Fibroblast of pulmonary artery (primary cell): ENCODE measurements around the gene ARHGEF1.

ENCODE experiments used
- DNase-seq: peaks from one replicate; pipeline ENCODE4 v3.0.0-alpha.2; 2010; ENCODE audit warnings: low read depth
- H3K4me3 ChIP-seq: replicated peaks from 2 replicates; pipeline ENCODE4 v1.5.1; 2011; ENCODE audit warnings: low read depth, mild to moderate bottlenecking, control low read depth, low read length, moderate library complexity
- CTCF ChIP-seq: IDR thresholded peaks from 2 replicates; pipeline ENCODE4 v1.5.1; 2011; ENCODE audit warnings: mild to moderate bottlenecking, control low read depth, low read length, inconsistent platforms; ENCODE audit errors: missing control alignments

ARHGEF1 gene

GRCh38 chr19:41845051-41845590 lies 37.9 kb upstream of the ARHGEF1 start:
- DNase-seq = no peak
- H3K4me3 ChIP-seq = no peak overlapping the region
- no peak for TF ChIP-seq CTCF

- TF ChIP-seq CTCF = no peak
- DNase-seq = no peak
- H3K4me3 ChIP-seq = no peak overlapping the region
These were observed 35.5 kb upstream of the ARHGEF1 start for GRCh38 chr19:41847351-41848105.

- H3K4me3 ChIP-seq = no peak overlapping the region
- no peak for TF ChIP-seq CTCF
- no peak for DNase-seq
These were observed 34.3 kb upstream of the ARHGEF1 start for GRCh38 chr19:41848666-41849065.

GRCh38 chr19:41849067-41849466 lies 33.9 kb upstream of the ARHGEF1 start:
- no peak for DNase-seq
- TF ChIP-seq CTCF = no peak
- no peak overlapping the region for H3K4me3 ChIP-seq

GRCh38 chr19:41850381-41850780 lies 32.6 kb upstream of the ARHGEF1 start:
- no peak for DNase-seq
- H3K4me3 ChIP-seq = no peak overlapping the region
- no peak for TF ChIP-seq CTCF

GRCh38 chr19:41851456-41851855 lies 31.5 kb upstream of the ARHGEF1 start:
- no peak for DNase-seq
- no peak overlapping the region for H3K4me3 ChIP-seq
- TF ChIP-seq CTCF = no peak

- no peak overlapping the region for H3K4me3 ChIP-seq
- TF ChIP-seq CTCF = no peak
- DNase-seq = no peak
These were observed 29.6 kb upstream of the ARHGEF1 start for GRCh38 chr19:41853344-41853743.
